ENCODE data around the gene SPSB1.

SPSB1 gene

DNA sequence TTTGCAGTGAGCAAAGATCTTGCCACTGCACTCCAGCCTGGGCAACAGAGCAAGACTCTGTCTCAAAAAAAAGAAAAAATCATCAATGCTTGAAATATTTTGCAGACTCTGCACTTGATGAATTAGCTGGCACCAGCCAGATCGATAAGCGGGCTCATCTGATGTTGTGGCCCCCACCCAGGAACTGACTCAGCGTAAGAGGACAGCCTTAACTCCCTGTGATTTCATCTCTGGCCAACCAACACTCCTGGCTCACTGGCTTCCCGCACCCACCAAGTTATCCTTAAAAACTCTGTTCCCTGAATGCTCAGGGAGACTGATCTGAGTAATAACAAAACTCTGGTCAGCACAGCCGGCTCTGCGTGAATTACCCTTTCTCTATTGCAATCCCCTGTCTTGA is 98.9 kb downstream of the SPSB1 start:
- no peak for DNase-seq (ENCODE audit: low spot score)

DNA sequence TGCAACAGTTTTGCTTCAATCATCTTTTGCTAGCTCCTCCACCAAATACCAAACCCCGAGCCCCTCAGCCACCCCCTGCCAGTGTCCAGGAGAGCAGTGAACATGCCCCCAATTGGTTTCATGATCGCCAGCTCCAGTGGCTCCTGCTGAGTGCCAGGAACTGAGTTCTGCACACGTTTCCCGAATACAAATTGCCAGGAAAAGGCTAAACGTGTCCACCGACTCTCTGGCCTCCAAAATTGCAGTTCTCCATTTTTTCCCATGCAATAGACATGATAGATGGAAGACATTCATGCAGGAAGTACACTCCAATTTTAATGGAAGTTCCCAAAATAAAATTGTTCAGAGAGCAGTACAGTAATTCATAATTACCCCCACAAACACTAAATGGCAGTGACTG is 101.3 kb downstream of the SPSB1 start:
- no peak for DNase-seq (ENCODE audit: low spot score)

DNA sequence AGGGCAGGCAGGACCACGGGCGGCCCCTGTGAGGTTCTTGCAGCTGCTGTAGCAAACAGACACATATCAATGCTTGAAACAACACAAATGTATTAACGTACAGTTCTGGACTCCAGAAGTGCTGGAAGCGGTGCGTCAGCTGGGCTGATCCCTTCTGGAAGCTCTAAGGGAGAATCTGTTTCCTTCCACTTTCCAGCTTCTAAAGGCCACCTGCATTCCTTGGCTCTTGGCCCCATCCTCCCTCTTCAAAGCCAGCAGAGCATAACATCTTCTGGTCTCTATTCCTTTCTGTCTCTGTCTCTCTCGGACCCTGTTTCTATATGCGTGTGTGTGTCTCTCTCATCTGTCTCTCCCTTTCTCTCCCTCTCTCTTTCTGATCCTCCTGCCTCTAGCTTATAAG is 102.3 kb downstream of the SPSB1 start:
- DNase-seq (ENCODE audit: low spot score), result no peak

DNA sequence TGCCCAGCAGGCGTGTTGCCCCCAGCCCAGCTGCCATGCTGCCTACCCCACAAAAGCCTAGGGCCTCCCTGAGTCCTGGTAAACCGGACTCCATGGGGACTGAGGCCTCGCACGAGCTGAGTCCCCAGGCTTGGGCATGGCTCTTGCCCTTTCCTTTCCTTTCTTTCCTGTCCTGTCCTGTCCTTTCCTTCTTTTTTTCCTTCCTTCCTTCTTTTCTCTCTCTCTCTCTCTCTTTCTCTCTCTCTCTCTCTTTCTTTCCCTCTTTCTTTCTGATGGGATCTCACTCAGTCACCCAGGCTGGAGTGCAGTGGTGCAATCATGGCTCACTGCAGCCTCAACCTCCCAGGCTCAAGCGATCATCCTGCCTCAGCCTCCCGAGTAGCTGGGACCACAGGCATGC is 104.4 kb downstream of the SPSB1 start:
- DNase-seq (ENCODE audit: low spot score), result no peak

DNA sequence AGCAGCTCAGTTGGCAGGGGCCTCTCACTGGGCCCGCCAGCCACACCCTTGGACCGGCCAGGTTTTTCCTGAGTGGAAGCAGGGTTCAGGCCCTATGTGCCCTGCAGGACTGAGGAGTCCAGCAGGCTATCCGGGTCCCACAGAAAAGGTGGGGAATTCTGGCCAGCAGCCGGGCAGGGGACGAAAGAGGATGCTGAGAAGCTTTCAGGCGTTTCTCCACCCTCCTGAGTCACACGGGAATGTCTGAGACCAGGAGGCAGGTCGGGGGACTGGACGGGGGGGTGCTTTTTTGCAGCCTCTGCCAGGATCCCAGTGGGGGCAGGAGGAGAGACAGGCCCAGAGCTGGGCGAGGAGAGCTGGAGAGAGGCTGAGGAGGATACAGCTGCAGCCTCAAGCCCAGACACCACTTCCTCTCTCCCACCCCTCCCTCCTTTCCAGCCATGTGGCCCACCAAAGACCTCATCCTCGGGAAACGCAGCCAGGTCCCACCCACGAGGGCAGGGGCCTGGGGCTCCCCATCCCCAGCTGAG is 105.4 kb downstream of the SPSB1 start:
- DNase-seq (ENCODE audit: low spot score), result no peak

DNA sequence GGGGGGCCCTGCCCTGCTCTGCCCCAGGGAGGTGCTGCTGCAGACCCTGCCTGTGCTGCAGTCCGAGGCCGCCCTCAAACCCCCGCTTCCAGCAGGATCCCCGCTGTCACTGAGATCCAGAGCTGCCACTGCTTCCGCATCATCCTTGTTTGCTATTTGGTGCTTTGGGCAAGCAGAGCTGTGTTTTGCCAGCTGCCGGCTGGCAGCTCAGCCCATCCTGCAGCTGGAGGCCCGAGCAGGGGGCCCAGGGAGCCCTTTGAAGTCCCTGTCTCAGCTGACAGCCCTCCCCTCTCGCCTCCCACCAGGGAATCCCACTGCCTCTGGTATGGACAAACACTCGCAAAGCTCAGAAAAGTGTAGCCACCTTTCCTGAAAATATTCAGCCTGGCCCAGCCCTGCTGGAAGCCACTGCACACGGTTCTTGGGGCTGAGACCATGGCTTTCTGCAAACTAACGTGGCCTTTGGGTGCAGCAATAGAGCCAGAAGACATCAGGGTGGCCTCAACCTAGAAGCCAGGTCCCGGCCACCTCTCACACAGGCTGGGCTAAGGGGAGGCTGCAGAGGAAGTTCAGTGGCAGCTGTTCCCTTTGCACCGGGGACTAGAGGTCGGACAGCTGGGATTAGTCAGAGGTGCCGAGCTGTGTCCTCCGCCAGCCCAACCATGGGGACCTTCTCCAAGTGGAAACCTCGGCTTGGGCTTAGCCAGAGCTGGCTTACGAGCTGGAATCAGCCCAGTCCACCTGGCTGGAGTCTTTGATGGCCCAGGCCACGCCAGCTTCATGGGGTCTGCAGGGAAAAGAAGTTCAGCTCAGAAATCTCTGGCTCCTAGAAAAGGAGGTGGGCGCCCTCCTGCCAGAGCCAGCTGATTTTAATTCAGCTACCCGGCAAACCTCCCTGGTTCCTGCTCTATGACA is 107.1 kb downstream of the SPSB1 start:
- no peak for DNase-seq (ENCODE audit: low spot score)

DNA sequence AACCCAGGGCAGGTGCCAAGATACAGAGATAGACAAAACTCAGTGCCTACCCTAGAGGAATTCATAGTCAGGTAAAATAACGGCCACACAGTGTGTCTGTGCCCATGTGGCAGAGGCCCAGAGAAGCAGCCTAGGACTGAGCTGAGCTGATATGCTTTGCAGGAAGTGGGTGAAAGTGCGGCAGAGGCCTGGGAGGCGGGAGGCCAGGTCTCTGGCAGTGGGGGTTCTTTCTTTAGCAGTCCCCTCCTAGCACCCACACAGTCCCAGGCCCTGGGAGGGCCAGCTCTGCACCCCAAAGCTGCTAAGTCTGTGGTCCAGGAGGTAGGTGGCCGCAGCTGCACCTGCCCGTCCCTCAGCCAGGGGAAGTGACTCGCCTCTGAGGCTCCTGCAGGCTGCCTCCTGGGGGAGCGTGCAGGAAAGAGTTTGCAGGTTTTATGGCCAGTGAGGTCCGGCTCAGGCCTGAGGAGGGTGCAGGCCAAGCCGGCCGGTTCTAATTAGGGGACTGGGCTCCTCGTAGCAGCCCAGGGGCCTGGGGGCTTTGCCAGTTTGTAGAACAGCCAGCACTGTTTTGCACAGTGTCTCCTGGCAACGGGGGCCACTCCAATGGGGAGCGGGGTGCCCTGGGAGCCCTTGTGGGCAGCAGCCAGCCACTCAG is 107.9 kb downstream of the SPSB1 start:
- DNase-seq (ENCODE audit: low spot score), result no peak

DNA sequence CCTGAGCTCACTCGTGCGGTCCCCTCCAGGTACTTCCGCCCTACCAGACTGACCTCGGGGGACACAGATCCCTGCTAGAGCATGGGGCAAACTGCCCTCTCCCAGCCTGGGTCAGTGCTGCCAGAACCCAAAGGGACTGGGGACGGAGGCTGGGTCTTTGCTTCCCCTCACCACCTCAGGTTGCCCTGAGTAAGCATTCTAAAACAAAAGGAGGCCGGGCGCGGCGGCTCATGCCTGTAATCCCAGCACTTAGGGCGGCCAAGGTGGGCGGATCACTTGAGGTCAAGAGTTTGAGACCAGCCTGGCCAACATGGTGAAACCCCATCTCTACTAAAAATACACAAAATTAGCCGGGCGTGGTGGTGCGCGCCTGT is 108.4 kb downstream of the SPSB1 start:
- no peak for DNase-seq (ENCODE audit: low spot score)

DNA sequence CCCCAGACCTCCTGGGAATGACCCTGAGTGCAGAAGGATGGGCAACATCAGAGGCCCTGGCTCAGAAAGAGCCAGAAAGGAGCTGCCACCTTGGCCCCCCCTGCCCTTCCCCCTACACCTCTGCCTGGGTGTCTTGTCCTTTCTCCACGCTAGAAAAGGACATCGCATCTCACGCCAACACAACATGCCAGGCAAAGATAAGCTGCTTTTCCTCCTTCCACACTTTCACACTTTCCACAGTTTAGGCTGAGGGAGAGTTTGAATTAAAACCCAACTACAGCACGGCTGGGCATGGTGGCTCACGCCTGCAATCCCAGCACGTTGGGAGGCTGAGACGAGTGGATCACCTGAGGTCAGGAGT is 109.5 kb downstream of the SPSB1 start:
- no peak for DNase-seq (ENCODE audit: low spot score)

DNA sequence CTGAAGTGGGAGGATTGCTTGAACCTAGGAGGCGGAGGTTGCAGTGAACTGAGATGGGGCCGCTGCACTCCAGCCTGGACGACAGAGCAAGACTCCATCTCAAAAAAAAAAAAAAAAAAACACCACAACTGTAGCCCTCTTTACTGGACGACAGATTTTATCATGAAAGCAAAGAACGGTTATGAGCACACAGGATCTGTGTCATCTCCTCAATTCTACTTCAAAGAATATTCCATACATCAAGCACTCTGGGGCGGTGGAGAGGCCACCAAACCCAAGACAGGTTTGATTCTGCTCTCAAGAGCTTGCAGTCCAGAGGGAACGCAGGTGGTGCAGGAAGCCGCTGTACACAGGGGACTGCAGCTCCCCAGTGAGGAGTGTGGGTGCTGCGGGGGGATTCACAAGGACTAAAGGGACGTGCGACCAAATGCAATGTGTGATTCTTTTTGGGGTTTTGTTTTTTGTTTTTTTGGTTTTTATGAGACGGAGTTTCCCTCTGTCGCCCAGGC is 110.1 kb downstream of the SPSB1 start:
- no peak for DNase-seq (ENCODE audit: low spot score)

DNA sequence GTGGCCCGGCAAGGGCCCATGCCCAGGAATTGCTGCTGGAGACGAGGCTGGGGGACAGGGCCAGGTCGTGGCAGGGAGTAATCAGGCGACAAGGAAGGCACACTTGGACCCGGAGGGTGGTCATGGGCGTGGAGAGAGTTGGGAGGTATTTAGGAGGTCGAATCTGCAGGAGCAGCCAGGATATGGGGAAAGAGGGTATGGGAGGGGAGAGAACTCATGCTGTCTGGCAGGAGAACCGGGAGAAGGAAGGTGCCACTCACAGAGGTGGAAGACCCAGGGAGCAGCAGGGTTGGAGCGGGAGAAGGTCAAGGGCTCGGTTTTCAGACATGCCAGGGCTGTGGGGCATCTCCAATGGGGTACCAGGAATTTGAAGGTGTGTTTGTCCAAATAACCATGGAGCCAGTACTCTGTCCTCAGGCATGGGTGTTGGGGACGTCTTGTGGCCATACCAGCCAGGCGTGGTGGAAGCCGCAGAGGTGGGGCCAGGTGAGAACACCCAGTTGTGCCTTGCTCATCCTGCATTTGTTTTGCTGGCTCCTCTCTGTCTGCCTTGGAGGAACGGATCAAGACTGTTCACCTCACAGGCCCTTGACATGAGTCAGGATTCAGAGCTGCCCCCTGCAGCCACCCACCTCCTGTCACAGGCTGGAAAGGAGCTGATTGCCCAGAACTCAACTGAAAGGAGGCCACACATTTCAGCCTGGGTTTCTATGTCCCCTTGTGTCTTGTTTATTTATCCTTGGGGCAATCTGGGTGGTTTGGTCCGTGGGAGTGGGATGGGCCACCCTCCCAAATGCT is 111.6 kb downstream of the SPSB1 start:
- DNase-seq (ENCODE audit: low spot score), result no peak

DNA sequence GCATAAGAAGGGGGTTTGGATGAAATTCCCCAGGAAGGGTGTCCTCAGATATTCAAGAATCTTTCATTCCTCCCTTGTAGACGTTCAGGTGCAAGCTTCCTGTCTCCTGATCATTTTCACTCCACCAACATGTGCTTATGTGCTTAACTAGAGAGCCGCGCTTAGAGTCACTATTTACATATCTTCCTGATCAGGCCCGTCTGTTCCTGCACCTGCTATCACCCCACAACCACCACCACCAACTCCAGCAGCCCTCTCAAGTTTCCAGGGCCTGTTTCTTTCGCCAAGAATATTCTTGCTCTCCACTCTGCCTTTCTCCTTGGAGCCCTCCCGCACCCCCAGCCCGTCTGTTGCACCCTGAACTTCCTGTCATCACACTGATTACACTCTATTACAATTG is 113.4 kb downstream of the SPSB1 start:
- DNase-seq (ENCODE audit: low spot score), result no peak

DNA sequence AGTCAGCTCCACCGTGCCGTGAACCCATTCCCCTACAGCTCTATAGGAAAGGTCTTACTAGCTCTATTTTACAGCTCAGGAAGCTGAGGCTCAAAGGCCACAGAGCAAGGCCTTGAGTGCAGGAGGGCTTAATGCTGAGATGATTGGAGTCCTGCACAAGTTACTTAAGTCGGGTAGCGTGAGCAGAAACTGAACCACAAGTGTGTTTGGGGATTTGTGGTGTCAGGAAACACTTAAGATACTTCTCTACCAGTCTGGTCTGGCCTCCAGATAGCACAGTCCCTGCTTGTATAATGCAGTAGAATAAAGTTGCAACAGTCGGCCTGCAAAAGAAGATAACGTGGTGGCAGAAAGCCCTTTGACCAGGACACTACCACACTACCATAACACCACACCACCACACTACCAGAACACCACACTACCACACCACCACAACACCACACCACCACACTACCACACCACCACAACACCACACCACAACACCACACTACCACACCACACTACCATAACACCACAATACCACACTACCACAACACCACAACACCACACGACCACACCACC is 118.1 kb downstream of the SPSB1 start:
- no peak for DNase-seq (ENCODE audit: low spot score)

DNA sequence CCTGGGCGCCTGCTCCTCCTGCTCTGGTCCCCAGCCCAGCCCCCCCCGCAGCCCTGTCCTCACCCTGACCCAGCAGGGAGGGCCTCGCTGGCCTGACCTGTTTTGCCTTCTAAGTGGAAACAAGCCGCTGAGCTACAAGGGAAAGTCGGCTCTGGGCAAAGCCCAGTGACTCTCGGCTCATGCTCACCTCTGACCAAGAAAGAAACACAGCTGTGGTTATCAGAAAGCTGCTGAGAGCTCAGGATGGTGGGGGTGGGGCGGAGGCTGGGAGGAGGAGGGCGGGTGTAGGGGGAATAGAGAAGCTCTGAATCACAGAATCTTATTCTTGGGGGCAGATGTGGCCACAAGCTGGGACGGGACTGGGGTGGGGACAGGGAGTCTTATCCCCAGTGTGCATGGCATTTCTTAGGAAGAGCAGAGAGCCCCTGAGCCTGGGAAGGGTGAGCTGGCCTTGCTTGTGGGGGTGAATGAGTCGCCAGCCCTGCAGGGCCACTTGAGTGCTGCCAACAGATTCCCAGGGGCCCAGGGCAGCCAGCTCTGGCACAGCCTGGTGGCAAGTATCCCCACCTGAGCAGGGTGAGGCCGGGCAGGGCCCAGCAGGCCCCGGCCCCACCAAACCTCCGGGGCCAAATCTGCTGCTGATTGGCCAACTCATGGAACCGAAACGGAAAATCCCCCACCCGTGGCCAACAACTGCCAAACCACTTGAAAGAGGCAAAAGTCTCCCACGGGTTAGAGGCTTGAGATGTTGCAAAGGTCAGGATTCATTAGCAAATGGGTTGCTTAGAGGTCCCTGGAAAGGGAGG is 120.6 kb downstream of the SPSB1 start:
- peak; percentile 61 for DNase-seq (ENCODE audit: low spot score)

DNA sequence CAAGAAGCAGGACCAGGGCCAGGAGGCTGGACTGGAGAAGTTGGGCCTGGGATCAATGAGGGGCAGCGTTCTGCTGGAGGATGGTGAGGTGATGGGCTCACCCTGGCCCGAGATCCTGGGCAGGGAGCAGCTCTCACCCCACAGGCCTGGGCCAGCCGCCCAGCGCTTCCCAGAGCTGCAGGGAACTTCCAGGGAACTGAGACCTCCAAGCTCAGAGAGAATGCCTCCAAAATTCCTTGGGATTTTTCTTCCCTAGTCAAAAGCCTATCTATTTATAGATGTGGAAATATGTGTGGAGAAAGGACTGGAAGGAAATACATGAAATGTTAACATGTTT is 121.2 kb downstream of the SPSB1 start:
- no peak for DNase-seq (ENCODE audit: low spot score)

DNA sequence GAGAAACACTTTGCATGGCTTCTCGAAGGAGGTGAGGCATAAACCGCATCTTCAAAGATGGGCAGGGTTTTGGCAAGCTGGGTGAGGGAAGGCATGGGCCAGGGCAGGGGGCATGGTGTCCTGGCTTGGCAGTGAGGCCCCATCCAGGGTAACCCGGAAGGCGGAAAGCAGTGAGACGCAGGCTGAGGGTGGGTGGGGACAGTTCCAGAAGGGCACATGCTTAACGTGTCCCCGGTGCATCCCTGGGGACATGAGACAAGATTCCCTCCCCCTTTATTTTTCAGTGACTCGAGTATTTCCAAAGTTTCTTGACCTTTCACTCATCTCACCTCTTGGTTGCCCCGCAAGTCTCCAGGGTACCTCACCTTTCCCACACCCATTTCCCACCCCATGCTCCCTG is 123.8 kb downstream of the SPSB1 start:
- DNase-seq (ENCODE audit: low spot score), result no peak

DNA sequence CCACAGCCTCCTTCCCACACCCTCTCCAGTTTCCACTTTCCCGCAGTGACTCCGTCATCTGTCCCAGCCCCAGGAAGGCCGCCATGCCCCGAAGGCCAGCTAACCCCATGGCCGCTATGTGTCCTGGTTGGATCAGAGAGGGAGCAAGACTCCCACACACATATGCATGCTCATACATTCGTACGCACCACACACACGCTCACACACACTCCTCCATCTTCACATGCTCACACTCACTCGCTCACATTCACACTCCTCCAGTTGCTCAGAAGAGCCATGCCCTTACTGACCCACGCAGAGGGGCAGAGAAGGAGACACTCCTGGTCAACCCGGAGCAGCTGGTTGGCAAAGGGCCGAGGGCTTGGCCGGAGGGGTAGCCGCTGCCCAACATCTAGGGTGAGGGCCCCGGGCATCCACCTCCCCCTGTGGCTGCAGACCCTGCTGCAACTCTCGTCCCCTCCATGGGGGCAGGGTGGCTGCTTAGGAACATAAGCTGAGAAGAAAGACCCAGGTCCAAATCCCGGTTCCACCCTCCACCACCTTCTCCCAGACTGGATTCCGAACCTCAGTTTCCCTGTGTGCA is 124.3 kb downstream of the SPSB1 start:
- DNase-seq (ENCODE audit: low spot score), result no peak

DNA sequence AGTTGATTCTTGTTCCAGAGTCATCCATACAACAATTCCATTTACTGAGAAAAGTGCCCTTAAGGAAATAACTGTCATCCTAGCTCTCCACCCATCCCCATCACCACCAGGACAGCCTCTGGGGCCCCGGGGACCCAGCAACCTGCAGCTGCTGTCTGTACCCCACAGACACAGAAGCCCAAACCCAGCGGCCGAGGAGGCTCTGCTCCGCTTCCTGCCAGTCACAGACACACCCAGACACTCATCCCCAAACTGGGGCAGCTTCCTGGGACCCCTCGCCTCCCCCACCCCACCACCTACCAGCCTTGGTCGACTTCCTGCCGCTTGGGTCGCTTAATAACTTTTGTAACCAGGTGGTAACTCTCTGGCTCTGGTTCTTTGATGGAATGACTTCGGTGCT is 125.0 kb downstream of the SPSB1 start:
- no peak for DNase-seq (ENCODE audit: low spot score)

DNA sequence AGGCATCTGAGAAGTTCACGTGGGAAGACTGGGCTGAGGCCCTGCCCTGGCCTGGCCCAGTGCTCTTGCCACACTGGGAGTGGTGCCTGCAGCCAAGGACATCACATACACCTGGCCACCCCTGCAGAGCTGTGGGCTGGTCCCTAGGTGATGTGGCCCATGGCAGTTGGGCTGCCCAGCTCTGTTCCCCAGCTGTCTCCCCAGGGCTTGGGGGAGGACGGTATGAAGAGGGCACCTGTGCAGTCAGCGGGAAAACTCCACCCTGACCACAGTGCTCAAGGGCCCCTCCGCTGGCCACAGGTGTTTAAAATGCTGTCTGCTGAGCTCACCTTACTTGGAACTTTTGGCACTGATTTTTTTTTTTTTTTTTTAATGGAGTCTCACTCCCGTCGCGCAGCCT is 126.2 kb downstream of the SPSB1 start:
- DNase-seq (ENCODE audit: low spot score), result no peak
